ENCODE results near the gene C5orf46.

- TF ChIP-seq ZNF175 (CRISPR knock-in tag; IDR thresholded peaks at IDR 0.05; ENCODE audit: low read depth) (no peak), NR2C2 (CRISPR knock-in tag; IDR thresholded peaks at IDR 0.05) (no peak), NR2C2 (tag; IDR thresholded peaks at IDR 0.05) (no peak), ZFP36 (IDR thresholded peaks at IDR 0.05; ENCODE audit: low read depth, low read length, partially characterized antibody) (no peak), CTCF (IDR thresholded peaks at IDR 0.05 in 2 of 3, conservative IDR thresholded peaks at IDR 0.05 in 1 of 3; ENCODE audit: insufficient read depth in 2 of 3, low read depth in 1 of 3, low read length in 3 of 3) (no peak), BRF2 (IDR thresholded peaks at IDR 0.05; ENCODE audit: borderline replicate concordance, insufficient read depth, insufficient read length) (no peak), CBX2 (IDR thresholded peaks at IDR 0.05; ENCODE audit: insufficient read depth, low read length, poor library complexity, severe bottlenecking) (no peak), PPARD (CRISPR knock-in tag; IDR thresholded peaks at IDR 0.05) (no peak), EP300 (IDR thresholded peaks at IDR 0.05; ENCODE audit: low read length) (no peak), ZNF133 (CRISPR knock-in tag; IDR thresholded peaks at IDR 0.05) (no peak)
Measured at GRCh38 chr5:147927901-147928300, 21.6 kb upstream of the C5orf46 start.
